GM19372 (cell line): Measurements from ENCODE around the gene PALD1.

Experiments
- ATAC-seq: cut with Tn5 transposase; IDR thresholded peaks from one replicate; pipeline ENCODE4 v1.9.1; 2021; ENCODE audit warnings: mild to moderate bottlenecking, low read depth, moderate library complexity; ENCODE audit not compliant: unreplicated experiment

The PALD1 gene

DNA sequence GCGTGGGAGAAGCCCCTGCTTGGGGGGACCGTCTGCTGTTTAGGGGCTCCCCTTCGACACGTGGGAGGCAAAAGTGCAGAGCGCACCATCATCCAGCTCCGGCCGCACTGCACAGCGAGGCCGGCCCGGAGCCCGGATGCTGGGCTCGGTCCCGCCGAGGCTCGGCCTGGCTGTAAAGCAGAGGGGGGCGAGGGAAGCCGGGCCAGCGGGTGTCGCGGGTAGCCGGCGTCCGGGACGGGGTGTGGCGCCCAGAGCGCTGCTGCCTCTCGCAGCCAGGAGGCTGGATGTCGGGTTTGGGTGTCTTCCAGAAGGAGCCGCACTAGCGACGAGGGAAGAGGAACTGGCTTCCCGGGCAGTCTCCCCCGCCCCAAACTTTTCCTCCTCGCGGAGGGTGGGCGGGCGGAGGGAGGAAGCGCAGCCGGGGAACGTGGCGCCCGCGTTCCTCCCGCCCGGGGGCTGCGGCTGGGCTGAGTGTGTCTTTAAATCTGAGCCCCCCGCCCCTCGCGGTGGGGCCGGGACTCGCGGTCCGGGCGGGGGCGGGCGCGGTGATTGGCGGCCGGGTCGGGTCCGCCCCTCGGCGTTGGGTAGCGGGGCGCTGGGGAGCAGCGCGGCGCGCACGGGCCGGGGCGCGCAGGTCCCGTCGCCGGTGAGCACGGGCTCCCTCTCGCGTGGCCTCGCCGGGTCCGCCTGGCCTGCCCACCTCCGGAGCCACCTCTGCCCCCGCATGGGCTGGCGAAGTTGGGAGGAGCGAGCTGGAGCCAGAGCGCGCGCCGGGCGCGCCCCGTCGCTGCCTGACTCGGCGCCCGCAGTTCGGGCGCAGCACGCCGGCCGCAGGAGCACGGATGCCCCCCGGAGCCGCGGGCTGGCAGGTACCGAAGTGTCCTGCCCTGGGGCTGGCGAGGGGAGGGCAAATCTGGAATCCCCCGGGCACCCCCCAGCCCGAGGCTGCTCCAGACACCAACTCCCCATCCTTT lies at the start of gene PALD1:
Gene PALD1 (plus strand): TSS at position 577 of the 974 bp plus-strand sequence. CDS start 47,185 bp downstream, outside the sequence.
- ATAC-seq: no peak

DNA sequence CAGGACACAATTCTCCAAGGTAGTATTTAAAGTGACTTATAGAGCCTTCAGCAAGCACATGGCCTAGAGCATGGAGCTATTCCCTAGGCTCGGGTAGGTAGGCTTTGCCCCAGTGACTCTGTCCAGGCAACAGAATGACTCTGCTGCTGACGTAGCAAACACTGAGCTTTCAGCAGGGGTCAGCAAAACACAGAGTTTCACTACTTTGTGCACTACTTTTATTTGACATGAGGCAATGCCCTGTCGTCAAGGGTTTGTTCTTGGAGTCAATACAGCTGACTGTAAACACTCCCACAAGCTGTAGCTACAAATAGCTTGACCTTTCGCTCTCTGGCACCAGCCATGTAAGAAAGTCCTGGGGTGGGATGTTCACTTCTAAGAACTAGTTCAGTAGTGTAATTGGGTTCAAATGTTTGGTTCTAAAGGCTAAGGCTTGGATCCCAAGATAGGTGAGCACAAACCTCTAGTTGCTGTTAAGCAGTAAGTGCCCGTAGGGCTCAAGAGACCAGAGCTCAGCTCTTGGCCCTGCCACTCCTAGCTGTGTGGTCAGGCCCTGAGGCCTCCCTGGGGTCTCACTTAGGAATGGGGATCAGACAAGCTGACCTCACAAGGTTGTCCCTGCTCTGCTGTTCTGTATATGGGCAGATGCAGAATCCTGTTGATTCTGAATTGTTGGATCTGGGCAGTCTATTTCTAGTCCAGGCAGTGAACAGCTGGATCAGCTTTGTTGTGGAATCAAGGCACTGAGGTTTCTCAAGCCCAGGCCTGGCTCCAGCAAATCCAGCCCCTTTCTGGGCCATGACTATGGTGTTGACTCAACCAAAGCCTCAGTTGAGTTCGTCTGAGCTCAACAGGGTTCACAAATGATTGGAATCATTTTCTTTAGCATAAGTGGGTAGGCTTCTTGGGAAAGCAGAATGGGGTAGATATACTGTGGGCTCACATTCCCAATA lies 47.8 kb upstream of the PALD1 start:
- ATAC-seq: no peak

DNA sequence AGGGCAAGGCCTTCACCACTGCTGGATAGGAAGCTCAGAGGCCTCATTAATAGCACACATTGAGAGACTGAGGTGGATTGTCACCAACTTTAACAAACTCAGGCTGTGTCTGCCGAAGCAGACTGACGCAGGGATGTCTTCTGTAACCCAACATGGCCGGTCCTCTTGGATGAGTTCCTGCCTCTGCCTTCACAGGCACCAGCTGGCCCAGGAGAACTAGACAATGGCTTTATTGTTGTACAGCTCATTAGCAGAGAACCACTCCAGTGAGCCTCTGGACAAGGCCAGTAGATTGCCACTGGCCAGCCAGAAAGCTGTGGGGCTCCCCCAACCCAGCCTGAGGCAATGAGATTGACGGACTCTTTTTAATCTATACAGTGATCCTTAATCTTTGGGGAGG lies 46.5 kb upstream of the PALD1 start:
- ATAC-seq: no peak

DNA sequence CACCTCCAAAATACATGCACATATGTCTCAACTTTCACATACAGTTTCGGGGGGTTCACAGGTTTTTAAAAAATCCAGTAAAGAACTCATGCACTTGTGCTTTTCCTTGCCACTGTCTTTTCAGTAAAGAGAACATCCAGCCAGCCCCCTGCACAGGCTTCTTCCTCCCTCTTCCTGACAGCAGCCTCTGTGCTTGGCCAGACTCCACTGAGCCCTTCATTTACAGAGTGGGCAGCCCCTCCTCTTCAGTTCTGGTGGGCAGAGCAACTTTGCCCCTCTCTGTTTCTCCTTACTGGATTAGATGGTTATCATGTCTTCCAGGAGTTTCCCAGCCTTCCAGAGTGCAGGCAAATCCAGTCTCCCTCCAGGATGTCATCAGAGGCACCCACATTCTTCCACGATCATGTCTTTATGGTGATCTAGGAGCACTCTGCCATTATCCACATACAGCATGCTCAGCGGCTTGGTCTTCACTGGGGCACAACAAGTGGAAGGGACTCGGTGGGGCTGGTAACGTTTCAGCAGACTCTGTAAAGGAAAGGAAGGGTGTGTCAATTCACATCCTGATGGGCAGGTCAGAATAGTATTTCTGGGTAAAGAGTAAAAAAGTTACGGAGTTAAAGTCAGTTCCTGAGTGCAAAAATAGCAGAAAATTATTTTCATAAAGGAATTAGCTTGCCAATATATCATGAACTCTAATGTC lies 45.9 kb upstream of the PALD1 start:
- no peak for ATAC-seq

DNA sequence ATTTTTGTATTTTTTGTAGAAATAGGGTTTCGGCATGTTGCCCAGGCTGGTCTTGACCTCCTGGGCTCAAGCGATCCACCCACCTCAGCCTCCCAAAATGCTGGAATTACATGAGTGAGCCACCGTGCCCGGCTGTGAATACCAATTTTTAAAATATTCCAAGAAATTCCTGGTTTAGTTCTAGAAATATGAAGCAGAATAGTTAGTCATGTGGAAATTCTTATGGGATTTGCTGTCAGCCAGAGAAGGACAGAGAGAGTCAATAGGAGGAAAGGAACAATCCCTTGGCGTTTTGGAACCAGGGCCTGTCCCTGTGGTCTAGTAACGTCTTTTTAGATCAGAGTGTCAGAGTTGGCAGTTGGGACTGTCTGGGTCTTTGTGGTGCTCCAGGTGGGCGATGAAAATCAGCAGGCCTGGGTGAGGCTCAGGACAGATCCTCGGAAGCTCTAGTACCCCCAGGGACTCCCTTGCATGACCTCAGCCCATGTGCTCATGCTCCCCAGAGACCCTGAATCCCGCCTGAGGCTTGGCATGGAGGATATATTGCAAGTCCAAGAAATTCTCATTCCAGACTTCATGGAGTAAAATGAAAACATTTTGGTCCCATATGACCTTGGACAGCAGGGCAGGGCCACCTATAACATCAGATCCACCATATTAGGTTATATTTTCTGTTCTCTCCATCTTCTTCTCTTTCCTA lies 44.8 kb upstream of the PALD1 start:
- no peak for ATAC-seq

DNA sequence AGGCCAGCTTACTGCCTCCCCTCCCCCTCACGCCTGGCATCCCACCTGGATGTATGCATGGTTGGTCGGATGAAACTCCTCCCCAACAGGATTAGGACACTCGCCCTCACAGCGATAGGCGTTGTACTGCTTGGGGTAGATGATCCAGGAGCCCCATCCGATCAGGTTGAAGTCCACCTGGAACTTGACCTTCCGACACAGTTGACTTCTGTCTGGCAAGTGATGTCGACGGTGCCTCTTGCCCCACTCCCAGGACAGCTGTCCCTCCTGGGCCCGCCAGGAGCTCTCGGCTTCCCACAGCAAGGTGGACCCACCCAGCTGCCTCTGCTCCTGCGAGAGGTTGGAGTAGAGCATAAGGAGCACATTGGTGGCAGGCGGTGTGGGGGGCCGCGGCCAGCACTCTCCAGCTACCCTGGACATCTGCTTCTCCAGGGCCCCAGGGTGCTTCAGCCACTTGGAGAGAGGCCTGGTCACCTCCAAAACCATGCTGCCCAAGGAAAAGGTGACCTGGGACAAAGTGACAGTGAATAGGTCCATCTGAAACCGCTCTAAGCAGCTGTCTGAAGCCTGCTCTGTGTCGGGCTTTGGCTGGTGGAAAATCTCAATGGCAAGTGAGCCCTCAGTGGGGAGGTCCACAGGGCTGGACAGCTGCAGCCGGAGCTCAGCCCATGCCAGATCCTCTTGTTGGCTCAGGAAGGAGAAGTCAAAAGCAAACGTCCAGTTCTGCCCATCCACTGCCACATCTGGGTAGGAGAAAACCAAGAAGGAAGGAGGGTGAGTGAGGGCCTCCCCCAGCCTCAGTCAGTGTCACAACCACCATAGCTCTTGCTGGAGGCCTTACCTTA lies 43.1 kb upstream of the PALD1 start:
- no peak for ATAC-seq

DNA sequence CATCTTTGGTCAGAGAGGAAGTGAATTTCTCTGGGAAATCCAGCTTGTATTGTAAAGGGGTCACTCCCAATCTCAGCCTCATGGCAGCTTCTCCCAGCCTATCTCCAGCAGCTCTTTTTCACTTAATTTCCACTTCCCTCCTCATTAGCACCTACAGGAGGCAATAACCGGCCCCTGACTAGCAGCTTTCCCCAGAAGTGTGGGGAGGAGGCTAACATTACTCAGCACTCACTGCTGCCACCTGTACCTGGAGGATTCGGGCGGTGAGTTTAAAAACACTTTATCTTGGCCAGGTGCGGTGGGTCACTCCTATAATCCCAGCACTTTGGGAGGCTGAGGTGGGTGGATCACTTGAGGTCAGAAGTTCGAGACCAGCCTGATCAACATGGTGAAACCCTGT lies 40.8 kb upstream of the PALD1 start:
- no peak for ATAC-seq

DNA sequence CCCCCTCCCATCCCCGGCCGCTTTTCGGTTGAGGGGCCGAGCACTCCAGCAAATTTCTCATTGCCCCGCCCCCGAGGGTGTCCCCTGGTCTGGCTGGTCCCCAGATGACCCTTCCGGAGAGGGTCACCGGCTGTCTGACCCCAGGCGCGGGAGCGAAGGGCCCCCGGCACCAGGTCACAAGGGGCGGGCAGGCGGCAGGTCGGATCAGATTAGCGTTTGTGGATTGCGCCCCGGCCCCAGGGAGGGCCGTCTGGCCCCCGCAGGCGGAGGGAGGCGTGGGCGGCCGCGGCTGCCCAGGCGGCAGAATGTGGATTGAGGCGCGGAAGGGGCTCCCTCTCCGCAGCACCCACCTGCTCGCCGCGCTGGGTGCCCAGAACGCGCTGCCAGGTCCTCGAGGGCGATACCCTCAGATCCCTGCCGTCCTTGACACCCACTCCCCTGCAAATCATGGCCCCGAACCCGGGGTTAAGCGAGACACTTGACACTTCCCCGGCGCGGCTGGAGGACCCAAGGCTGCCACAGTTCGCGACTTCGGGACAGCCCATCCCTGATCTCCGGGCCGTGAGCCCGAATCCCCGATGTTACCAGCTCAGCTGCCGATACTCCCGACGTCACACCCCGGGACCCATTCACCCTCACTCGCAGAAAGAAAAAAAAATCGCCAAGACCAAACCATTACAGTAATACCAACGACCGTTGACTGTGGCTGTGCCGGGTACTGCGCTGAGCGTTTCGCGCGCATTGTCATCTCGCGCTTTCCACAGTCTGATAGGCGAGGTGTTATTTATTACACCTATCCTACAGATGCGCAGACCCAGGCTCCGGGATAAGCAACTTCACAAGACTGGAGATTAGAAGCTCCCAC lies 38.0 kb upstream of the PALD1 start:
- ATAC-seq: no peak

DNA sequence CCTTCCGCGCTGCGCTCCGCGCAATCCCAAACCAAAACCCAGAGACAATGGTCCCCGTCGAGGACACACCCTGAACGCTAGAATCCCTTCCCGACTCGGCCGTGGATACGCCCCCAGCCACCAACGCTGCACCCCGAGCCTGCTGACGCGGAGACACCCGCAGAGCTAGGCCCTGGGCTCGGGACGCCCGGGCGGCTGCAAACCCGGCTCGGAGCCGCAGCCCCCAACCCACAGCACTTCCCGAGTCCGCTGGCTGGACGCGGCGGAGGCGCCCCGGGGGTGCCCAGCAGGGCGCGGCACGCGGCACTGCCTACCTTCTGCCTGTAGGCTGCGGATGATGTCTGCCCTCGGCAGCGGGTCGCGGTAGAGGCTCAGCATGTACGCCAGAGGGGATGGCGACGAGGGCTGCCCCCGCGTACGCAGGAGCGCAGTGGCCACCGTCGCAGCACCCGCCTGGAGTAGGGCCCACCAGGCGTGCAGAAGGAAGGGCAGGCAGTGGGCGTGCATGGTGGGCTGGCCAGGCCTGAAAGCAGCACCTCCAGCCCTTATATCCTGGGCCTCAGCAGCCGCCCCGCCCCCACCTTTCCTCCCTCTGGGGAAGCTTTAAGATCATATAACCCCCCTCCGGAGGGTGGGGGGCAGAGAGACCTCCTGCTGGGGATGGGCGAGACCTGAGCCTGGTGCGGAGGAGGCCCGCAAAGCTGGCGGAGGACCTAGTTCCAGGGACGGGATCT lies 37.2 kb upstream of the PALD1 start, which contains the start of gene NODAL:
Gene NODAL (minus strand): TSS at position 521 of the 734 bp plus-strand sequence. CDS start 14 bp downstream, at position 507.
- no peak for ATAC-seq

DNA sequence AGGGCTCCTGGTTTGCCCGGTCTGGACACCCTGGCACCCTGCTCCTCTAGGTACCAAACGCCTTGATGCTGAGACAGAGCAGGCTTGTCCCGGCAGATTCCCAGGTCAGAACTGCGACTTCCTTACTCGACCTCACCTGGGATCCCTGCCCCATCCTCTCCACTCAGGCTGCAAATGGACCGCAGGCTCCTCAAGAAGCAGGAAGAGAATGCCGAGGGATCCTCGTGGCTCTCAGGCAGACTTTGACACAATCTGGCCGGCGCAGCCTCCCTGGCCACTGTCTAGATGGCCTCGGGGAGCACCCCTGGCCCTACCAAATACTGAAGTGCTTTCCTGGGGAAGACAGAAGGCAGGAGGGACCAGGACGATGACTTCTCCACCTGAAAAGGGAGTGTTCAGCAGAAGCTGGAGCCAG lies 36.7 kb upstream of the PALD1 start:
- no peak for ATAC-seq

DNA sequence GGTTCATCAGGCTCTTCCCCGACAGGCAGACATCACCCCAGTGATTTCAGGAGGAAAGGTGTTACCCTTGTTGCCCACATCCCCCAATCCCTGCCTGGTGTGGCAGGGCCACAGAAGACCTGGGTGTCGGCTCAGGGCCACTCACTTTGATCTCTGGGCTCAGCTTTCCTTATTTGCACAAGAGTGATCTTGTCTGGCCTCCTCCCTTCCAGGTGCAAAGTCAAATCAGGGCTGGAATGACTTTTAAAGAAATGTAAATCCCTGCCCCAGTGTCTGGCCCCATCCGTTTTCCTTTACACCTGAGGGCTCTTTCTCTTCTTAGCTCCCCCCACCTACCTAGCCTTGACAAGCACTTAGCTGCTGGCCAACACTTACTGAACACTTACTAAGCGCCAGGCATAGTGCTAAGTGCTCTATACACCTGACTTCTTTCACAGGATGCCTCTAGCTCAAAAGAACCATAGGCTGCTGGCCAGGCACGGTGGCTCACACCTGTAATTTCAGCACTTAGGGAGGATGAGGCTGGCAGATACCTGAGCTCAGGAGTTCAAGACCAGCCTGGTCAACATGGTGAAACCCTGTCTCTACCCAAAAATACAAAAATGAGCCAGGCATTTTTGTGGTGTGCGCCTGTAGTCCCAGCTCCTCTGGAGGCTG lies 36.1 kb upstream of the PALD1 start:
- ATAC-seq: no peak

DNA sequence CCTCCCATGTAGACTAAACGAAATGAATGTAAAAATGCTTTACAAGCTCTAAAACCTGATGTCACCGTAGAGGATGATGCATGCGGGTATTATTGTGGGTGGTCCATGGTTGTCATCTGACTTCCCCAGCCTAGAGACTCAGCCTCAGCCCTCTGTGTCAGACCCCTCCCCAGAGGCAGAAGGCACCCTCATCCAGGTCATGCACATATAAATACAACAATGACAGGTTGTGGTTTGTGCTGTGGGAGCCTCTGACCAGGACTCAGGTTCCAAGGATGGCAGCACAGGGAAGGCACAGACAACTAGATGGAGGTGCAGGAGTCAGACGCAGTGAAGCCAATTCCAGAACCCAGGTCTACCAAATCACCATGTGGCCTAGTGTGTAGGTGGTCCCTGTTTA lies 33.8 kb upstream of the PALD1 start:
- no peak for ATAC-seq

DNA sequence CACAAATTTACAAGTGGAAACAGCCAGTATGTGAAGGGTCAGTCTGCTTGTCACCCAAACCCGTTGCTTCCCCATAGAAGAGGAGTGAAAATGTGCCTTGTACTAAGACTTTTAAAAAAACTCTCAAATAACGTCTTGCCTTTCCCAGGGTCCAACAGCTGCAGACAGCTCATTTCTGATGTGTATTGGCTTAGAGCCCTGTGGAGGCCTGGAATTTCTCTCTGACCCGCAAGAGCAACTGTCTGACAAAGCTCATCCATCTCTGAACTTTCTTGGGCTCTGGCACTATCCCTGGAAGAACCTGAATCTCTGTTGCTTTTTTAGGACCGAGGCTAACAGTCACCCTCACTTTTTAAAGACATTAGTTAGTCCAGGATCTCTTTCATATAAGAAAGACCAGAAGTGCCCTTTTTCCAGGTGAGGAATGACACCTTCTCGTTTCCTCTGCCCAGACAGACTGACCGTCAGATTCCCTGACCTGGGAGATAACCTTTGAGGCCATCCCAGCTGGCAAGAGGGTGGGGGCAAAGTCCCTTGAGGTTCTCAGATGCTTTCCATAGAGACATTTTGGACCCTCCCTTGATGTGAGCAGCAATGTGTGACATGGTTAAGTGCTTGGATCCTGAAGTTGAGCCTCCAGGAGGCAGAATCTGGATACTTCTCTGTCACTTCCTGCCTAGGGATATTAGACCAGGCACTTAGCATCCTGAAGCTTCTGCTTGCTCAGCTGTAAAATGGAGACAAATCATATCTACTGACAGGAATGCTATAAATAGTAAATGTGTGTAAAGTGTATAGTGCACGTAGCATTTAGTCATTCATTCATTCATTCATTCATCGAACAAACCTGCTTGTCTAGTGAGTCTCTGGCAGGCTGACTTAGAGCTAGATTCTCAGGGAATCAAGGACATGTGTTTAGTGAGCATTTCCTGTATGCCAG lies 32.6 kb upstream of the PALD1 start:
- no peak for ATAC-seq

DNA sequence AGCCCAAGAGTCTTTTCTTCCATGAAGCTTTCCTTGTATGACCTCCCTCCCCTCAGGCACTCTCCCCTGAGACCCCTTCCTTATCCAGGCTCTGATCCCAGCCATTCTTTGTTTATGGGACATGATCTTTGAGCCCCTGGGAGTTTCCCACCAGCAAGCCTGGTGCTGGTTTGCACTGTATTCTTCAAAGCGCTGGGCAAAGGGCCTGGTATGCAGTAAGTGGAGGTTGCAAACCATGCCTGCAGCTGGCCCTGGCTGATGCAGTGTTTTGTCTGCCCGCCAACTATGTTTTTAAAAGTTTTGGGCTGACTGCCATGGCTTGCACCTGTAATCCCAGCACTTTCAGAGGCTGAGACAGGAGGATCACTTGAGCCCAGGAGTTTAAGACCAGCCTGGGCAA lies 30.3 kb upstream of the PALD1 start:
- ATAC-seq: no peak

DNA sequence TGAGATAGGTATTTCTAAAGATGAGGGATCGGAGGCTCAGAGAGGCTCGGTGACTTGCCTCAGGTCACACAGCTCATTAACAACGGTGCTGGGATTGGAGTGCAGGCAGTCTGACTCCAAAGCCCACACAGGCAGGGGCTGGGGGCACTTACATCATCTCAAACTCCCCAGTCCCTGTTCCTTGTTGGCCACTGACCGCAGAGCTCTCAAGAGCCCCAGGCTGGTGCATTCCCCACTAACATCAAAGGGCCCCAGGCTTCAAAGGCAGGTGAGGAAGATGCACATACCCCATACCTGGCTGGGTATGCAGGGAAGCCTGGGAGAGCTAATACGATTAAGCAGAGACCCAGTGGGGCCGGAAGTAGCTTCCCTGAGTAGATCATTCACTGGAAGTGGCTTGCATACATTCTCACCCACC lies 23.3 kb upstream of the PALD1 start:
- ATAC-seq: no peak

DNA sequence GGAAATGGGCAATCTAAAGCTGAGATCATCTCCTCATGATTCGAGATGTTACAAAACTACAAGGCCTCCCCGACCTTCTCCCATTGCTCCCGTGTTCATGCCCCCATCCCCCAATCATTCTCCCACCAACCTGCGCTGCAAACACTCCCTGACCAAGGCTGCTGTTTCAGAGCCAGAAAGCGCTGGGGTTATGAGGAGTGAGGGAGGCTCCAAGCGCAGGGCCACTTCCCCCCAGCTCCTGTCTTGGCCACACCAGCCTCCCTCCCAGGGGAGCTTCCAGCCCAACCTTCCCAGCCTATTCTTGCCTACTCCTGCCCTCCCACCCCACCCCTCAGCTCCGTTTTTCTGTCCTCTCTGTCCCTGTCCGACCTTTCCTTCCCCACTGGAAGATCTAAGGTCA lies 22.4 kb upstream of the PALD1 start:
- no peak for ATAC-seq
